GM19467 (cell line): ENCODE results near the gene CTDNEP1.

Experiments used
- ATAC-seq: cut with Tn5 transposase; IDR thresholded peaks from one replicate; pipeline ENCODE4 v1.9.1; 2021; ENCODE audit warnings: mild to moderate bottlenecking, moderate library complexity; ENCODE audit not compliant: unreplicated experiment

The CTDNEP1 gene

DNA sequence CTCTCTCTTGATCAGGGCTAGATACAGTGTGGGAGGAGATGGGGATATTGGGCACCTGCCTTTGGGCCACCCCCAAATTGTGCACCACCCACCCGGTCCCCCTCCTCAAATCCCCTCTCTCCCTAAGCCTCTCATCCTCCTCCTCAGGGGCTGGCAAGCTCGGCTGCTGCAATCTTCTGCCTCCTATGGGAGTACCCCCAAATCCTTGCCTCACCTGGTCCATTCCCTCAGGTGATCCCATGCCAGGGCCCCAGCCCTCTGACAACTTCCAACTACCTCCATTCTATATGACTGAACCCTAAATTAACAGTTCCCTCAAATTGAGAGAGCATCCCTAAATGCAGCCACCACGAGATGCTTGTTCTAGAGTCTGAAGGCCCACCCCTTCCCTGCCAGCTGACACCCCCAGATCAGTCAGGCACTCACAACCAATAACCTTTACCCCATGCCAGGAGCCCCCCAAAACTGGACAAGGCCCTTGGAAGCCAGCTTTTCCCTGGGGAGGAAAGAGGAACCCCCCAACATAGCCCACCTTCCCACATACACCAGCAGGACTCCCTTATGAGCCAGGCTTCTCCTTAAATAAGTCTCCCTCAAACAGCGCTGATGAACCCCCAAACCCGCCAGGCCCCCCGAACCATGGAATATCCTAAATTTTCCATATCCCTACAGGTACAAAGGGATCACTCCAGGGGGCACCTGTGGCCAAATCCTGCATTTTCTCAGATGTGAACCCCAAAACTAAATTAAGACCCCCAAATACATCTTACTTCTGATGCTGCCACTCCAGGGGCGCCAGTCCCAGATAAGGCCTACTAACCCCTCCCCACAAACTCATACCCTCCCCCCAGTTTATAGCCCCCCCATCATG, 35.1 kb downstream of the CTDNEP1 start:
- no peak for ATAC-seq

DNA sequence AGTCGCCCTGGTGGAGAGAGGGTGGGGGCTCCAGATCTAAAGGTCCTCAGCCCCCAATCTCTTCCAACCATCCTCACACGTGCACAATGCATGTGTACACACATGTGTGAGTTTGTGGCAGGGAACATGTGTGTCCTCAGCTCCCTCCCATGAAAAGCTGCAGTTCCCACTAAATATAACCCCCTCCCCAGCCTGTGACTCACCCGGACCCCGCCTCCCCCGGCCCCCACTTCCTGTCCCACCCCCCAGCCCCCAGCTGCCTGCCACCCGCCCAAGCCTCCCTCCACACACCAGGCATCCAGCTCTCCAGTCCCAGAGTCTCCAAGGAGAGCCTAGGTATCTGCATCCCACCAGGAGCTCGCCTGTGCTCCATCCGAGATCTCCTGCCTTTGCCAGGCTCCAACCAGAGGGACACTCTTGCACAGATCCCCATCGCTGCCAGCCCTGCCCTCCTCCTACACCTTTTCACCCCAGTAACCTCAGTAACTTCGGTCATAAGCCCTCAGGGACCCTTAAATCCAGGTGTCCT, 35.8 kb downstream of the CTDNEP1 start:
- ATAC-seq = no peak

DNA sequence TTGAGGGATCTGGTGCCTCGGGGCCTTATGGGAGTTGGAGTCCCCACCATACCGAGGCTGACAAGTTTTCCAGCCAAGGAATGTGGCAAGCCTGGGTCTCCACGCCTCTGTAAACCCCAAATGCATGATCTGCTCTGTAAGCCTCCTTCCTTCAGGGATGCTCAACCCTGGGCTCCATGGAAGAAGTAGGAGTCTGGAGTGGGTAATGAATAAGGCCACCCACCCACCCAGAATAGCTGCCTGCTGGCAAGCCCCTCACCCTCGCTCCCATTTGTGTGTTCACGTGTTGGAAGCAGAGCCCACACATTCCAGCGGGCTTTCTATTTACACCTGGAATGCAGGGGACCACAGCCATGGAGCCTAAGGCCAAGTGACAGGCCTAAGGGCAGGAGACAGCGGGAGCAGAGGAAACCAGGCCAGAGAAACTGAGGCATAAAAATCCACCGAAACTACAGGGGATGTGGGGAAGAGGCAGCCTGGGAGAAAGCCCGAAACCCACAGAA, 36.3 kb downstream of the CTDNEP1 start:
- no peak for ATAC-seq

DNA sequence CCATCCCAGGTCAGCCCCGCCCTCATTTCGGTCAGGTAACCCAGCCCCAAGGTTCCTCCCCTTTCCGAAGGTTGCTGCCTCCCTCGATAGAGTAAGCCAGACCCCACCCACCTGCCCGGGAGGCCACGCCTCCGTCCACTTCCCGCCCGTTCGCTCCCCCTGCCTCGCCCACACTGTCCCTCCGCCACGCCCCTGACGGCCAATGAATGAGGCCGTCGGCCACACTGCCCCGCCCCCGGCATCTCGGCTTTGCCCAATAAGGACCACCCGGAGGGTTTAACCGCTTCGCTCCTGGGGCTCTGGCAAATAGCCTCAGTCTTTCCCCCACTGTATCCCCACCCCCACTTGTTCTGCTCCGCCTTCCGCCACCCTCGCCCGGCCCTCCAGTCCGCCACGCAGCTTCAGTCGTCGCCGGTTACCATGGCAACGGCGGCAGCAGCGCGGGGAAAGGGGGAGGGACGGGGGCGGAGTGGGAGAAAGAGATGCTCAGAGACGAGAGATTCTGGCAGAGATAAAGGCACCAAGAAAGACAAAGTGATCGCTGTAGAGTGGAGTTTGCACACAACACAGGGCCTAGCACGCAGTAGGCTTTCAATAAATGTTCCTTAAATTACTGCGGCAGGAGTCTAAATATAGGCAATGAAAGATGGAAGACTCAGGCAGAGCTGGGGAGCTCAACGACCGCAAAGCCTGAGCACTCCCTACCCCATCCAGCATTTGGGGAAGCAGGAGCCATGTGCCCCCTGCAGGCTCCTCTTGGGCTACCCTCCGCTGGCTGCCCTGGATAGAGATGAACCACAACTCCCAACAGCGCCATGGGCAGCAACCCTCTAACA, 37.0 kb downstream of the CTDNEP1 start:
- ATAC-seq = peak; percentile 74

DNA sequence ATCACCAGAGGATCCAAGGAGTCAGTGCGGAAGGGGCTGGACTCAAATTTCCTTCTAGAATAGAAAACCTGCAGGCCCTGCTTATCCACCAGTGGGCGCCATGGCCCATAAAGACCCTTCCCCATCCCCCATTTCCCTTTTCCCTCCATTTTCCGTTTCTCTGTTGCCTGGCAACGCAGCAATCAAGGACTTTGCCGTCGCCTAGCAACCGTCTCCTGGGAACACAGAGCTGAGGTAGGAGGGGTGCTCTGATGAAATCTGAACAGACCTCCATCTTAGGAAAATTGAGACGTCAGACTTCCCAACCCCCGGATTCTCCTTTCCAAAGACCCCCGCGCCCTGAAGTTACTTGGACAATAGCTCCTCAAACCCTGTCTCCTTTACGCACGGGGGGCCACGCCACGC, 37.6 kb downstream of the CTDNEP1 start:
- no peak for ATAC-seq

DNA sequence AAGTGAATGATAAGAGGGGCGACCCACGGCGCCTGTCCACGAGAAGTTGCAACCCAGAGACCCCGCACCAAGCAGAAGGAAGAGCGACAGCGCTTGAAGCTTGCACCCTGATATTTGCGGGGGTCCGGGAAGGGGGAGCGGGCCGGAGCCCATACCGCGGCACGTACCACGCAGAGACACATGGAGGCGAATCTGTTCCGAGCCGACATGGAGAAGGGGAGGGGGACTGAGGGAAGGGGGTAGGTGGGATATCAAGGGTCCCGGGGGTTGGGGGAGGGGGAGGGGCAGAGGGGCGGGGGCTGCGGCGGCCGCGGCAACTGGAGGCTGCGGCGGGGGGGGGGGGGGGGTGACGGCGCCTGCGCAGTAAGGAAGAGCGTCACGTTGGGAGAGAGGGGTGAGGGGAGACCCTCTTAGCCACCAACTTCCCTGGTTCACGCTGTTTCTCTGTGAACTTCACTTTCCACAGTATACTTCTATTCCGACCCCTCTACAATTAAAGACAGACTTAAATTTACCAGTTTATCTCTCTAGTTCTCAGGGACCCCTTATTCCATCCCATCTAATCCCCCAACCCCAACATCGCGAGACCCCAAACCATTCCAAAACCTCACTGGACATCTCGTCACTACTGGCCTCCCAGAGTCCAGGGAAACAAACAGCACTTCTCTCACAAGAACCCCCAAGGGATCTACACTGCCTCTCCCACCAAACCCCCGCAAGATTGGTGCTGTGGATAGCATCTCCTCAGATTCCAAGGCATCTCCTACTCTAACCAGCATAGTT, 39.9 kb downstream of the CTDNEP1 start:
- ATAC-seq = no peak

DNA sequence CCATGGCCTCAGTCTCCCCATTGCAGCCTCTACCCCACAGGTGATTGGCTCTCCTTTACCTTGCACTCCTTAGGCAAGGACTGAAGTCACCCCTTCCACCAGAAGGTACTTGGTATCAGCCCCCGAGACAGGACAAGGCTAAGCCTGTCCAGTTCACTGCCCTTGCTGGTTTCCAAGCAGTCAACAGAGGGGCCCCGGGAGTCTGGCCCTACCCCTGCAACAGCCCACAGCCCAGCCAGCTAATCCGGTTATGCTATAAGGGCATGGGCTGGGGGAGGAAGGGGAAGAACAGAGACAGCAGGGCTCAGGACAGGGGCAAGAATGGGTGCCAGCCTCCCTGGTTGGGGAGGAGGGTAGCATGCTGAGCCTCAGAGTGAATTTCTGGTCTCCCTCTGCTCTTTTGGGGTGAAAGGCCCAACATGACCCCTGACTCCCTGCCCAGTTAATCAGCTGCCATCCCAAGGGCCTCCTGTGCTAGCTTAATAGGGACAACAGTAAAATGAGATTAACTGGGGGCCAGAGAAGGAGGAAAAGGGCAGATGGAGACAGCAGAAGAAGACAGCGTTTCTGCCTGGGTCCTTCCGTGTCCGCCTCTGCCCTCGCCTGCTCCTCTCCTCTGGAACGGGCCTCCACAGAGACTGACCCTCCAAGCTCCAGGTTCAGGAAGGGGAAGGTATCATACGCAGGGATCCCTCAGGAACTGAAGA, 42.6 kb downstream of the CTDNEP1 start:
- no peak for ATAC-seq

DNA sequence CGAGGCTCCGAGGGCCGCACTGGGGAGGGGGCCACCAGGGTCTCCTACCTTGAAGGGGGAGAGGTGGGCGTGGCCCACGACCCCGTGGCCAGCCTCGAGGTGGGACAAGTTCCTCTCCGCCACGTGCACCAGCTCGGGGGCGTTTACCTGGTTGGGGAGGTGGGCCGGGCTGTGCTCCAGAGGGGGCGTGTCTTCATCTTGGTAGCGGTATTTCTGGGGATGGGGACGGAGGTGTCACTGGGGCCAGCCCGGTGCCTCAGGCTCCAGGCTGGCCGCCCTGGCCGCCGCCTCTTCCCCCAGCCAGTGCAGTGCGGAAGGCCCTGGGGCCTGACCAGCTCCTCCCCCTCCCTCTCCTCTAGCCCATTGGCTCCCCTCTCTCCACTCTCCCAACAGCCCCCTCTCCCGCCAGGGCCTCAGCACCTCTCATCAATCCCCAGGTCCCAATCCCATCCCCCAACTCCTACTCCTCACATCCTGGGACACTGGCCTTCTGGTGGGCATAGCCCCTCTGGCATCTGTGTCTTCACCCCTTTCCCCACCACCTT, 43.4 kb downstream of the CTDNEP1 start:
- no peak for ATAC-seq

DNA sequence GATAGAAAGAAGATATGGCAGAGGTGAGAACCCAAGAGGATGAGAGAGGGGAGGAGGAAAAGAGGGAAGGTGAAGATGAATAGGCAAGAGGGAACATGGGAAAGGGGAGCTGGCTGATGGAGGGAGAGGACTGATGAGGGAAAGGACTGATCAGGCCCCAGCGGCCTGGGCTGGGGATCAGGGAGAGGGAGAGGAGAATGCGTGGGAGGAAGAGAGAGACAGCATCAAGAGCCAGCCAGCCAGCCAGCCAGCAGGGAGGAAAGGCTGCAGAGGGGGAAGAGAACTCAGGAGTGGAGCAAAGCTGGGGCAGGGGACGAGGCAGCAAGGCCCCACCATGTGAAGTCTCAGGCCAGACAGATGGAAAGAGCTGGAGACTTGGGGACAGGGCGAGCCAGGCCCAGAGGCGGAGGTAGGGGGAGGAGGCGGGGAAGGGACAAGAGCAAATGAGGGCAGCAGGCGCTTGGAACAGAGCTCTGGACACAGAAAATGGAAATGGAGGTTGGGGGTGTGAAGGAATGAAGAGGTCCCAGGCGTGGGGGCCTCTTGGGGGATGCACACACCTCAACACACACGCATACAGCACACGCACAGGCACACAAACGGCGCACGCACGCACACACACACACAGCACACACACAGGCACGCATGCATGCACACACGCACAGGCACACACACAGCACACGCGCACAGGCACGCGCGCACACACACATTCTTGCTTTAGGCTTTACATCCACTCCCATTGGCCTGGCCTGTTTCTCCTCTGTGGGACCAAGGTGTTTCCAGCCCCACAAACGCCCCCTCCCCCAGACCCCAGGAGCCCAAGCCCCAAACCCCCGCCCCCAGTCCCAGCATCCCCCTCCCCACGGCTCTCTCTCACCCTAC, 44.2 kb downstream of the CTDNEP1 start:
- ATAC-seq = no peak

DNA sequence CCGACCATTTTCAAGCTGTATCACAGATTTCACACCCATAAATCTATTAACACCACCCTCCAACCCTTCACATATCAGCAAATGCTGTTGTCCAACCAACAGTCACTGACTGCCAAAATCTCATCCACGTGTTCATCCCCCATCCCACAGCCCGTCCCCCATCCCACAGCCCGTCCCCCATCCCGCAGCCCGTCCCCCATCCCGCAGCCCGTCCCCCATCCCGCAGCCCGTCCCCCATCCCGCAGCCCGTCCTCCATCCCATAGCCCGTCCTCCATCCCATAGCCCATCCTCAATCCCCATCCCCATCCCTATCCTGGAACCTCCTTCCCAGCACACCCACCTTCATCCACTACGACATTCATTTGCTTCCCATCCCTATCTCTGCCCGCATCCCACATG, 46.0 kb downstream of the CTDNEP1 start:
- no peak for ATAC-seq

DNA sequence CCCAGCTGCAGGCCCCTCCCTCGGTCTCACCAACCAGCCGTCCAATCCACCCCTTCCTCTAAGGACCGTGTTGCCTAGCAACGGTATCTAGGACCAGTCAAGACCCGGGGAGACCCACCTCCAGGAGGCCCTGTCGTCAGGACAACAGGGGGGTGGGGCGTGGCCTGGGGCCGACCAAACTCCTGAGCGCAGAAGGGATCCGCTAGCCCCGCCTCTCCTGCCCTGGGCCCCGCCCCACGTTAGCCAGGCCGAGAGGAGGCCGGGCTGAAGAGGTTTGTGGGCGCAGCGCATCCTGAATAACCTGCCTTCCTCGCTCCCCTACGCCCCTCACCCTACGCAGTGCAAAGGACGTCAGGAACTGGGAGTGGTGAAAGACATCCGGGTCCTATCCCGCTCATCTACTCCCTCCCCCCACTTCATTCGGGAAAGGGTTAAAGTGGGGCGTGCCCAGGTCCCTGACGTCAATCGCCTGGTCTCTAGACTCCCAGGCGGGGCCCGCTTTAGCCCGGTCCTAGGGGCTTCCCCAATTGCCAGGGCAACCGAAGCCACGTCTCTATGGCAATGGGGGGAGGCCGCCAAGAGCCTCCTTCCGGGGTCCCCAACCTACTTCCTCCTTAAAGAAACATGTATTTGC, 46.6 kb downstream of the CTDNEP1 start:
- peak; percentile 70 for ATAC-seq

DNA sequence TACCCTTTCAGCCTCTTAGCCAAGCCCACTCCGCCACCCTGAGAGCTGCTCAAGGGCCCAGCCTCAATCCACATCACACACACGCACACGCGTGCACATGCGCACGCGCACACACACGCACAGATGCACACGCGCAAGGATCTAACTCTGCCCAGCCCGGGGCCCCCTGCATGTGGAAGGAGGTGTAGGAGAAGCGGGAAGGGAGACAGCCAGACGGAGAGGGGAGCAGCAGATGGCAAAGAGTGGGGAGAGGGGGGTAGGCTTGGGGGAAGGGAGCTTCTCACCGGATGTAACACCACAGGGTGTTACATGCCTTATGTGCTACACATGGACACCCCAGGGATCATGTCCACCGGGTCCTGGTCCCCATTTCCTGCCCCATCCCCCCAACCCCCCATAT, 47.2 kb downstream of the CTDNEP1 start:
- no peak for ATAC-seq

DNA sequence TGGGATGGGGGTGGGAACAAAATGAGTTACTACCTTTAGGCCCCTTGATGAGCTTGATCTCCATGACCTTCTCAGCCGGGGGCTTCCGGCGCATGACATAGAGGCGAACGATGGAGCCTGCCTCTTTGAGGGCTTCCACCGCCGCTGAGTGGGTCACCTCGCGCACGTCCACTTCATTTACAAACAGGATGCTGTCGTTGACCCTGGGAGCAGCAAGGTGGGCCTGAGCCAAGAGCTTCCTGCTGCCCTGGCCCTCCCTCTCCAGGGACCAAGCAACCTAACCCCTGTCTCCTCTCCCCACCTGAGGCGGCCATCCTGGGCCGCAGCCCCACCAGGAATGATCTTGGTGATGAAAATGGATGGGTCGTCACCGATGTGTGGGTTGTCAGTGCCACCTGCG, 48.1 kb downstream of the CTDNEP1 start:
- ATAC-seq = no peak

DNA sequence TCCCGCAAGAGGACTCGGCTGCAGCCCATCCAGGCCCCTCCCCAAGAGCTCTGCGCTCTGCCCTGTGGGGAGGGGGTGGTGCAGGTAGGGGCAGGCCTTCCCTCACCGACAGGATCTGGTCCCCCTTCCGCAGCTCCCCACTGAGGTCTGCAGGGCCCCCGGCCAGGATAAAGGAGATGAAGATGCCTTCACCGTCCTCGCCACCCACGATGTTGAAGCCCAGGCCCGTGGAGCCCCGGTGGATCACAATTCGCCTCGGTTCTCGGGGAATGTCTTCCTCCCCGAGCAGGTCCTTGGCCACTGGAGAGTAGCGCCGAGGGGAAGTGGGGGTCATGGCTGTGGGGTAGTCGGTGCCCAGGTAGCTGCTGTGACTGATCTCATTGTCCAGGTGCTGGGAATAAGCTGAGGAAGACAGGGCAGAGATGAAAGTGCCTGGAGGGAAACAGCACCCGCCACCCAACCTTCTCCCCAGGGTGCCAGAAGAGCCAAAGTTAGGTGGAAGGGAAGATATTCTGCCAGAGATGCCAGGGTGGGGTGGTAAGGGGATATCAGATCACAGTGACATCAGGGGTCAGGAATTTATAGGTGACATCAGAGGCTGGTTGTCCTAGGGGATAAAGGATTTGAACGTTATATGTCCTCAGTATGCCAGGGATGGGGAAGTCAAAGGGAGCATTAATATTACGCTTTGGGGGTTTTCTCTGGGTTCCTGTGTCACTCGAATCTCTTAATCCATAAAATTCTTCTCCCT, 54.7 kb downstream of the CTDNEP1 start:
- no peak for ATAC-seq

DNA sequence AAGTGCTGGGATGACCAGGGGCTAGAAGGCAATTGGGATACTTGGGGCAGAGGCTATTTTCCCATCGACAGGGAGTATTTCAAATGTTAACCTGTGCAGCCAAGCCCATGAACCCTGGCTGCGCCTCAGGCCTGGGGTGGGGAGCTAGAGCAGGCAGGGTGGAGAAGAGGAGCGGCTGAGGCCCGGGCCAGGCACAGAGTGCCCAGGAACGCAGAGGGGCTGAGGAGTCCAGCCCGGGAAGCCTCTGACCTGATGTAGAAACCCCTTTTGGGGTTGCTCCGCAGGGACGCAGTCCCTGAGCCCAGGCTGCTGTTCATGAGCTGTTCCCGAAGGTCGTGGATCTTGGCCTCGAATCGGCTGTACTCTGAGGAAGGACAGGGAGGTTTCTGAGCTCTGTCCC, 55.6 kb downstream of the CTDNEP1 start:
- ATAC-seq = no peak
